IMR-90 (cell line): Measurements from ENCODE around the gene ZMAT5. TPM values are rescaled to one million over a fixed set of nuclear protein-coding genes. Genes with fewer than 3 reads are reported as not detected.

Source experiments
- ATAC-seq: fragments of 200-7000 bp; cut with Tn5 transposase; 2 replicates; pipeline ENCODE4 v1.9.1; 2020; ENCODE audit warnings: low read depth, mild to moderate bottlenecking, moderate library complexity
- BruUV-seq: library from RNA; stranded (reverse); fragments of 400-500 nt; replicated peaks from 2 replicates; lab custom pipeline; 2021; lab: Mats Ljungman, UMichigan
- CTCF ChIA-PET: fragments of 300-600 bp; formaldehyde crosslinking; extraction: SDS; loops from one replicate; lab custom pipeline; 2021; ENCODE audit warnings: antibody characterized with exemption; lab: Yijun Ruan, JAX
- POLR2A ChIA-PET: fragments of 300-600 bp; sonication (Branson Sonifier 250); formaldehyde crosslinking; loops from one replicate; lab custom pipeline; 2022; ENCODE audit warnings: antibody characterized with exemption; ENCODE audit not compliant: unreplicated experiment; lab: Charles Lee
- DNase-seq: peaks from one replicate; pipeline ENCODE4 v3.0.0; 2013
- H2AFZ ChIP-seq: replicated peaks from 2 replicates; pipeline ENCODE3; 2013; ENCODE audit warnings: low read length, mild to moderate bottlenecking; ENCODE audit not compliant: poor library complexity
- H2AK5ac ChIP-seq: 2 replicates; pipeline ENCODE4 v1.6.1; 2013; ENCODE audit warnings: low read depth, low read length, inconsistent platforms
- H2AK9ac ChIP-seq: replicated peaks from 2 replicates; pipeline ENCODE3; 2013; ENCODE audit warnings: mild to moderate bottlenecking, low read depth, low read length, moderate library complexity; ENCODE audit not compliant: poor library complexity
- H2BK120ac ChIP-seq: 2 replicates; pipeline ENCODE4 v1.6.1; 2013; ENCODE audit warnings: low read depth, low read length, inconsistent platforms
- H2BK15ac ChIP-seq: 3 replicates; pipeline ENCODE4 v1.6.1; 2013; ENCODE audit warnings: low read depth, low read length, inconsistent platforms
- H2BK20ac ChIP-seq: 2 replicates; pipeline ENCODE4 v1.6.1; 2013; ENCODE audit warnings: low read depth, mild to moderate bottlenecking, inconsistent platforms, low read length, moderate library complexity
- H2BK5ac ChIP-seq: 2 replicates; pipeline ENCODE4 v1.6.1; 2013; ENCODE audit warnings: mild to moderate bottlenecking, low read depth, low read length, inconsistent platforms; ENCODE audit not compliant: poor library complexity, severe bottlenecking
- H3K14ac ChIP-seq: replicated peaks from 2 replicates; pipeline ENCODE4 v1.6.1; 2013; ENCODE audit warnings: low read depth, low read length, inconsistent platforms
- H3K18ac ChIP-seq: 2 replicates; pipeline ENCODE4 v1.6.1; 2013; ENCODE audit warnings: low read depth, low read length, control low read depth
- H3K23ac ChIP-seq: 2 replicates; pipeline ENCODE4 v1.6.1; 2013; ENCODE audit warnings: low read depth, low read length, inconsistent platforms
- H3K27ac ChIP-seq: 2 replicates; pipeline ENCODE4 v1.5.1; 2013; ENCODE audit warnings: mild to moderate bottlenecking, control low read depth, low read length; ENCODE audit not compliant: insufficient read depth
- H3K27me3 ChIP-seq: 2 replicates; pipeline ENCODE4 v1.6.1; 2013; ENCODE audit warnings: low read length; ENCODE audit not compliant: control insufficient read depth, insufficient read depth
- H3K36me3 ChIP-seq: 2 replicates; pipeline ENCODE4 v1.6.1; 2013; ENCODE audit warnings: low read length, mixed read lengths; ENCODE audit not compliant: control insufficient read depth, insufficient read depth
- H3K4ac ChIP-seq: 2 replicates; pipeline ENCODE4 v1.6.1; 2013; ENCODE audit warnings: low read depth, low read length, inconsistent platforms
- H3K4me1 ChIP-seq: 2 replicates; pipeline ENCODE4 v1.6.1; 2013; ENCODE audit warnings: low read length, mixed read lengths; ENCODE audit not compliant: control insufficient read depth, insufficient read depth
- H3K4me2 ChIP-seq: 2 replicates; pipeline ENCODE4 v1.6.1; 2013; ENCODE audit warnings: low read depth, mild to moderate bottlenecking, control low read depth, low read length, moderate library complexity
- H3K4me3 ChIP-seq: 2 replicates; pipeline ENCODE4 v1.5.1; 2013; ENCODE audit warnings: low read depth, mild to moderate bottlenecking, control low read depth, low read length, moderate library complexity; ENCODE audit not compliant: insufficient read depth
- H3K56ac ChIP-seq: 2 replicates; pipeline ENCODE4 v1.6.1; 2013; ENCODE audit warnings: low read length, inconsistent platforms; ENCODE audit not compliant: insufficient read depth; ENCODE audit errors: extremely low read depth
- H3K79me1 ChIP-seq, 2 experiments: 2 replicates each; pipeline ENCODE4 v1.6.1; 2013; ENCODE audit warnings: low read length in 2 of 2, inconsistent platforms in 1 of 2, low read depth in 1 of 2
- H3K9ac ChIP-seq: 2 replicates; pipeline ENCODE4 v1.6.1; 2013; ENCODE audit warnings: low read depth, low read length, control low read depth
- H3K9me1 ChIP-seq: 2 replicates; pipeline ENCODE4 v1.6.1; 2013; ENCODE audit warnings: low read length, inconsistent platforms; ENCODE audit not compliant: insufficient read depth
- H3K9me3 ChIP-seq: 2 replicates; pipeline ENCODE4 v1.6.1; 2013; ENCODE audit warnings: low read length; ENCODE audit not compliant: control insufficient read depth, insufficient read depth
- H4K20me1 ChIP-seq: 2 replicates; pipeline ENCODE4 v1.6.1; 2013; ENCODE audit warnings: low read length, inconsistent platforms; ENCODE audit not compliant: insufficient read depth
- H4K5ac ChIP-seq: 2 replicates; pipeline ENCODE4 v1.6.1; 2013; ENCODE audit warnings: mild to moderate bottlenecking, low read depth, low read length, control low read depth
- H4K8ac ChIP-seq, 2 experiments: 2 replicates each; pipeline ENCODE4 v1.6.1; 2013; ENCODE audit warnings: low read depth in 2 of 2, low read length in 2 of 2, control low read depth in 1 of 2, inconsistent platforms in 1 of 2
- H4K91ac ChIP-seq: 2 replicates; pipeline ENCODE4 v1.6.1; 2013; ENCODE audit warnings: low read depth, low read length, inconsistent platforms; ENCODE audit not compliant: insufficient read depth
- MAFK ChIP-seq: IDR thresholded peaks from 2 replicates; pipeline ENCODE4 v1.6.1; 2012; ENCODE audit warnings: low read depth, low read length, improper control_type of control experiment
- USF2 ChIP-seq: fragments of 150-350 bp; IDR thresholded peaks from 2 replicates; pipeline ENCODE4 v1.6.1; 2017; ENCODE audit warnings: mild to moderate bottlenecking, antibody characterized with exemption, low read length, low read depth
- WGBS, 2 experiments: methylation state at CpG; one replicate each; pipeline versions ENCODE4 v1.1.5 to v1.1.7; 2013; ENCODE audit warnings: missing lambda C conversion rate in 2 of 2; ENCODE audit not compliant: insufficient read length in 1 of 2; ENCODE audit errors: extremely low coverage in 2 of 2; 5-methylcytosine and 5-hydroxymethylcytosine counted together
- dilution Hi-C: fragments of 300-500 bp; cut with HindIII; formaldehyde crosslinking; loops from one replicate; pipeline ENCODE4 v1.14.3; 2018; ENCODE audit warnings: low sequenced_read_pairs; ENCODE audit not compliant: unreplicated experiment
- in situ Hi-C: fragments of 300-500 bp; cut with MboI; formaldehyde crosslinking; loops from 3 replicates; pipeline ENCODE4 v1.14.3; 2019; ENCODE audit warnings: low sequenced_read_pairs, inconsistent platforms, mixed read lengths
- intact Hi-C: fragments of 100-400 bp; cut with micrococcal nuclease; formaldehyde crosslinking; loops from 2 replicates; pipeline ENCODE4 v1.10.0; 2022
- polyA plus RNA-seq, 3 experiments: library from polyadenylated mRNA; depleted of rRNA; stranded (reverse); fragments of >200 nt; gene quantifications; 2 replicates each; pipeline ENCODE4 v1.2.3, GENCODE V29; 2012; ENCODE audit warnings: low replicate concordance in 1 of 3
- total RNA-seq: library from RNA; depleted of rRNA; stranded (reverse); fragments of >200 nt; gene quantifications from 2 replicates; pipeline ENCODE4 v1.2.3, GENCODE V29; 2012

Gene ZMAT5
- total and polyA plus RNA-seq, 2 of the 4 experiments (the other 2 are of a cell fraction) = 21.7 to 31.8 TPM

GRCh38 chr22:29803190-29803589, 36.4 kb upstream of the ZMAT5 start:
- H2BK5ac ChIP-seq = no peak overlapping the region
- no peak overlapping the region for H3K9ac ChIP-seq
- no peak overlapping the region for H3K4ac ChIP-seq
- ATAC-seq = no peak
- H3K18ac ChIP-seq = no peak overlapping the region
- in situ Hi-C loops (no loop called here), dilution Hi-C loops (no loop called here), intact Hi-C loops (no loop called here)
- no peak overlapping the region for H2AK9ac ChIP-seq
- no peaks in the 10 kb centered on the region for H3K9me3 ChIP-seq
- no peak overlapping the region for H3K27ac ChIP-seq
- peaks cover 12% of the 10 kb centered on the region for H3K4me1 ChIP-seq
- DNase-seq = no peak
- no peak overlapping the region for H4K91ac ChIP-seq
- no peak overlapping the region for H3K4me2 ChIP-seq
- no peak overlapping the region for H3K4me3 ChIP-seq
- ChIA-PET CTCF (no interaction called here), POLR2A (no interaction called here)
- H4K20me1 ChIP-seq = no peaks in the 10 kb centered on the region
- no peak overlapping the region for H4K5ac ChIP-seq
- H4K8ac ChIP-seq = no peak overlapping the region
- H3K9me1 ChIP-seq = peaks cover 12% of the 10 kb centered on the region
- H2BK15ac ChIP-seq = no peak overlapping the region
- TF ChIP-seq MAFK = no peak
- TF ChIP-seq USF2 = no peak
- no peak overlapping the region for H3K14ac ChIP-seq
- peaks cover 8 to 14% of the 10 kb centered on the region in 2 experiments; a peak in 3 of 4 replicates for H3K79me1 ChIP-seq
- H2AK5ac ChIP-seq = no peak overlapping the region
- no peaks in the 10 kb centered on the region for H3K27me3 ChIP-seq
- H2AFZ ChIP-seq = no peak overlapping the region
- no TSS peak for BruUV-seq
- no CpG with 5 or more reads among the region's 2 CpGs for WGBS, 2 experiments
- no peak overlapping the region for H2BK20ac ChIP-seq
- no peak overlapping the region for H3K56ac ChIP-seq
- peaks cover 61% of the 10 kb centered on the region for H3K36me3 ChIP-seq
- no peak overlapping the region for H3K23ac ChIP-seq
- no peak overlapping the region for H2BK120ac ChIP-seq
